GM10248 (cell line): ENCODE measurements around the gene PTK7.

Experiments
- CTCF ChIA-PET: fragments of 300-600 bp; sonication (Branson Sonifier 250); formaldehyde crosslinking; extraction: SDS; loops from one replicate; lab custom pipeline; 2021; ENCODE audit warnings: antibody characterized with exemption; lab: Yijun Ruan, JAX
- POLR2A ChIA-PET: fragments of 350-650 bp; sonication (Branson Sonifier 250); formaldehyde crosslinking; extraction: SDS; loops from one replicate; lab custom pipeline; 2020; ENCODE audit warnings: antibody characterized with exemption; lab: Yijun Ruan, JAX
- DNase-seq: peaks from one replicate; pipeline ENCODE4 v3.0.0; 2012; ENCODE audit errors: extremely low spot score
- CTCF ChIP-seq: IDR thresholded peaks from 2 replicates; pipeline ENCODE4 v1.5.1; 2012; ENCODE audit warnings: mild to moderate bottlenecking, low read depth; ENCODE audit errors: extremely low read depth, missing control alignments, control extremely low read depth

PTK7 gene

GRCh38 chr6:43091020-43091419 is 14.9 kb downstream of the PTK7 start:
- DNase-seq, result no peak
- no peak for TF ChIP-seq CTCF
- POLR2A ChIA-PET, result interaction anchor here (0.6 kb wide), 2 partner anchors 12 to 387 kb away, joined by 3 to 5 read pairs; no protein-coding TSS in a partner anchor
- CTCF ChIA-PET, result no interaction called here

DNA sequence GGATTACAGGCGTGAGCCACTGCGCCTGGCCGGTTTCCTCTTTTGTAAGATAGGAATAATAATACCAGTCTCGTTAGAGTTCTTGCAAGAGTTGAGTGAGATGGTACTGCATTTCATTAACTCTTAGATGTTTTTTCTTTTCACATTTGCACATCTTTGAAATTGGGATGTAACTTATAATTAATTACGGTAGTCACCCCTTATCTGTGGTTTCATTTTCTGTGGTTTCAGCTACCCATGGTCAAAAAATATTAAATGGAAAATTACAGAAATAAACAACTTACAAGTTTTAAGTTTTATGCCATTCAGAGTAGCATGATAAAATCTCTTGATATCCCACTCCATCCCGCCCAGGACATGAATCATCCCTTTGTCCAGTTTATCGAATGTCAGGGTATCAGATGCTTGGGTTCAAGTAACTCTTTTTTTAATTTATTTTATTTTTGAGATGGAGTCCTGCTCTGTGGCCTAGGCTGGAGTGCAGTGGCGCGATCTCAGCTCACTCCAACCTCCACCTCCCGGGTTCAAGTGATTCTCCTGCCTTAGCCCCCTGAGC is 15.4 kb downstream of the PTK7 start:
- no peak for TF ChIP-seq CTCF
- POLR2A ChIA-PET, result no interaction called here
- no peak for DNase-seq
- CTCF ChIA-PET, result no interaction called here

- POLR2A ChIA-PET, result interaction anchor here (0.6 kb wide), 1 partner anchor 8 kb away, joined by 5 read pairs; no protein-coding TSS in a partner anchor
- CTCF ChIA-PET, result interaction anchor here (0.9 kb wide), 1 partner anchor 51 kb away, joined by 3 read pairs; no protein-coding TSS in a partner anchor
- DNase-seq, result no peak
- TF ChIP-seq CTCF, result no peak
Observed at GRCh38 chr6:43092635-43093034, 16.5 kb downstream of the PTK7 start.

GRCh38 chr6:43093436-43094289 is 17.5 kb downstream of the PTK7 start:
- DNase-seq, result no peak
- TF ChIP-seq CTCF, result no peak
- ChIA-PET CTCF (interaction anchor here (0.9 kb wide), 1 partner anchor 50 kb away, joined by 3 read pairs; no protein-coding TSS in a partner anchor), POLR2A (no interaction called here)

- DNase-seq, result peak; percentile 34
- TF ChIP-seq CTCF, result no peak
- POLR2A ChIA-PET, result interaction anchor here (0.6 kb wide), 1 partner anchor 297 kb away, joined by 3 read pairs; no protein-coding TSS in a partner anchor
- CTCF ChIA-PET, result interaction anchor here (0.8 to 2.7 kb wide), 6 partner anchors 9 to 48 kb away, joined by 3 to 11 read pairs (median 4); partner anchors contain the start of gene CUL7
Observed at GRCh38 chr6:43095939-43096338, 19.8 kb downstream of the PTK7 start.

DNA sequence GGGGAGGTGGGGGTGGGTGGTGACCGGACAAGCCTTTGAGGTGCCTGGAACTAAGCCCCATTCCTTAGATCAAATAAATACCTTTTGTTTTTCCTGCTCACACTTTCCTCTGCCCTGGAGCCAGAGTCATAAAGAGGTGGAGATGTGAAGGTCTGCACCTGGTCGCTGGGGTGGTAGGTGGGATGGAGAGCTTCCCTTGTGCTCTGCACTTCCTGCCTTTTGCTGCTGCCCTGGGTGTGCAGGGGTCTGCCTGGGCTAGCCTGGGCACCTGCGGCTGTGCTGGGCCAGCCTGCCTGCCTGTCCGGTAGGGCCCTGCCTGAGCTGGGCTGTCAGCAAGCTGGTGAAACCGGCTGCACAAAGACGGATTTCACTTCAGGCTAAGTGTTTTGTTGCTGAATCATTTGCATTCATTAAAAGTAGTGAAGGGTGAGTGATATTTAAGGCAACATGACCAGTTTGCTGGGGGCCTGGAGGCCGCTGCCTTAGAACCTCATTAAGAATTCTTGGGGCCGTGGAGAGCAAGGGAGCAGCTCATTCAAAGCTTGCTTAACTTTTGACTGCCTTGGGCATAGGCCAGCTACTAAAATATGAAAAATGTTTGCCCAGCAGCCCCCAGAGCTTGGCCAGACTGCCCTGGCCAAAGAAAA is 20.5 kb downstream of the PTK7 start:
- no peak for DNase-seq
- ChIA-PET POLR2A (interaction anchor here (0.6 kb wide), 1 partner anchor 297 kb away, joined by 3 read pairs; no protein-coding TSS in a partner anchor), CTCF (interaction anchor here (0.8 to 2.7 kb wide), 5 partner anchors 9 to 47 kb away, joined by 3 to 11 read pairs (median 4); partner anchors contain the start of gene CUL7)
- no peak for TF ChIP-seq CTCF
